ENCODE measurements around the gene NEDD4.

GRCh38 chr15:55993804-55994560, 570 bp upstream of the NEDD4 start:
- TF ChIP-seq TAF1 (IDR thresholded peaks at IDR 0.05; ENCODE audit: borderline replicate concordance, insufficient read depth, low read length) = no peak
- no peak for TF ChIP-seq POLR2AphosphoS5 (IDR thresholded peaks at IDR 0.05; ENCODE audit: low read depth, low read length)

Data from PFSK-1 (cell line).